Endothelial cell of umbilical vein (primary cell): ENCODE data around the gene ADIPOR1. TPM values are rescaled to one million over a fixed set of nuclear protein-coding genes. Genes with fewer than 3 reads are reported as not detected.

Experiments used
- BruUV-seq: library from RNA; stranded (reverse); fragments of 400-500 nt; replicated peaks from 2 replicates; lab custom pipeline; 2021; lab: Mats Ljungman, UMichigan
- CTCF ChIA-PET: fragments of 300-600, 350-600 bp; sonication (Branson Sonifier 250); formaldehyde crosslinking; loops from one replicate; lab custom pipeline; 2021; ENCODE audit warnings: antibody characterized with exemption, inconsistent platforms; lab: Charles Lee
- POLR2A ChIA-PET: fragments of 300-600, 350-600 bp; sonication (Branson Sonifier 250); formaldehyde crosslinking; loops from one replicate; lab custom pipeline; 2021; ENCODE audit warnings: antibody characterized with exemption, inconsistent platforms; lab: Charles Lee
- DNase-seq: peaks from one replicate; pipeline ENCODE4 v3.0.0-alpha.2; 2011; ENCODE audit warnings: low read depth, low spot score
- FAIRE-seq: peaks from 2 replicates; lab custom pipeline; 2011; peaks lifted over from hg19 to GRCh38; lab: Jason Lieb, UNC
- H2AFZ ChIP-seq: 2 replicates; pipeline ENCODE4 v1.6.0; 2012; ENCODE audit warnings: low read depth, low read length, control low read depth, inconsistent platforms
- H3K27ac ChIP-seq: 2 replicates; pipeline ENCODE4 v1.5.1; 2011; ENCODE audit warnings: low read depth, mild to moderate bottlenecking, control low read depth, low read length, moderate library complexity; ENCODE audit not compliant: insufficient read depth
- H3K27me3 ChIP-seq, 2 experiments: 2 replicates each; pipeline versions ENCODE4 v1.6.0 to v1.6.1; 2011; ENCODE audit warnings: low read length in 2 of 2, mixed read lengths in 1 of 2; ENCODE audit not compliant: control insufficient read depth in 2 of 2, insufficient read depth in 2 of 2
- H3K36me3 ChIP-seq, 2 experiments: 2 replicates in 1 of 2; 3 replicates in 1 of 2; pipeline ENCODE4 v1.5.1; 2011; ENCODE audit warnings: low read length in 2 of 2, mild to moderate bottlenecking in 1 of 2, moderate library complexity in 1 of 2; ENCODE audit not compliant: control insufficient read depth in 2 of 2, insufficient read depth in 2 of 2; ENCODE audit errors: extremely low read depth in 1 of 2
- H3K4me1 ChIP-seq: 3 replicates; pipeline ENCODE4 v1.5.1; 2011; ENCODE audit warnings: mild to moderate bottlenecking, low read length; ENCODE audit not compliant: control insufficient read depth, insufficient read depth; ENCODE audit errors: extremely low read depth
- H3K4me2 ChIP-seq: 2 replicates; pipeline ENCODE4 v1.6.1; 2011; ENCODE audit warnings: low read length, control low read depth, mixed read lengths; ENCODE audit not compliant: insufficient read depth
- H3K4me3 ChIP-seq, 3 experiments: fragments of 200-600 bp in 1 of 3; sonication (generic), shearing (Covaris generic) in 1 of 3; replicated peaks in 1 of 3; 2 replicates each; pipeline ENCODE4 v1.5.1; 2011 to 2016; ENCODE audit warnings: control low read depth in 3 of 3, low read length in 3 of 3, mild to moderate bottlenecking in 2 of 3, inconsistent platforms in 1 of 3, low read depth in 1 of 3, moderate library complexity in 1 of 3; ENCODE audit not compliant: insufficient read depth in 1 of 3
- H3K79me2 ChIP-seq: 2 replicates; pipeline ENCODE4 v1.6.0; 2012; ENCODE audit warnings: low read length, inconsistent platforms; ENCODE audit not compliant: control insufficient read depth, insufficient read depth
- H3K9ac ChIP-seq: replicated peaks from 2 replicates; pipeline ENCODE3; 2011; ENCODE audit warnings: low read length, control low read depth; ENCODE audit not compliant: insufficient read depth; ENCODE audit errors: extremely low read depth
- H3K9me1 ChIP-seq: replicated peaks from 3 replicates; pipeline ENCODE4 v1.6.0; 2011; ENCODE audit warnings: mild to moderate bottlenecking, low read length; ENCODE audit not compliant: control insufficient read depth, insufficient read depth; ENCODE audit errors: extremely low read depth
- H3K9me3 ChIP-seq: replicated peaks from 2 replicates; pipeline ENCODE4 v1.5.1; 2012; ENCODE audit warnings: low read length, inconsistent platforms; ENCODE audit not compliant: control insufficient read depth, insufficient read depth
- H4K20me1 ChIP-seq: replicated peaks from 2 replicates; pipeline ENCODE3; 2011; ENCODE audit warnings: mild to moderate bottlenecking, low read length; ENCODE audit not compliant: control insufficient read depth, insufficient read depth; ENCODE audit errors: extremely low read depth
- EZH2 ChIP-seq: IDR thresholded peaks from 2 replicates; pipeline ENCODE4 v1.6.1; 2012; ENCODE audit warnings: borderline replicate concordance, low read depth, mild to moderate bottlenecking, moderate library complexity, low read length, inconsistent platforms; ENCODE audit not compliant: severe bottlenecking
- FOS ChIP-seq: IDR thresholded peaks from 2 replicates; pipeline ENCODE4 v1.6.1; 2011; ENCODE audit warnings: mild to moderate bottlenecking, low read length, moderate library complexity, borderline replicate concordance; ENCODE audit not compliant: insufficient read depth
- GATA2 ChIP-seq: IDR thresholded peaks from 2 replicates; pipeline ENCODE4 v1.7.0; 2011; ENCODE audit warnings: low read depth, mild to moderate bottlenecking, moderate library complexity, mixed read lengths, low read length; ENCODE audit not compliant: insufficient read length, insufficient read depth
- JUN ChIP-seq: IDR thresholded peaks from 2 replicates; pipeline ENCODE4 v1.6.1; 2011; ENCODE audit warnings: borderline replicate concordance, low read depth; ENCODE audit not compliant: insufficient read length, insufficient read depth
- MYC ChIP-seq: IDR thresholded peaks from one replicate; pipeline ENCODE4 v1.6.1; 2011; ENCODE audit warnings: mild to moderate bottlenecking, low read depth, low read length
- POLR2A ChIP-seq: IDR thresholded peaks from 2 replicates; pipeline ENCODE4 v1.6.1; 2012; ENCODE audit warnings: low read depth, mild to moderate bottlenecking, control low read depth, low read length
- POLR2AphosphoS5 ChIP-seq: IDR thresholded peaks from 2 replicates; pipeline ENCODE4 v1.6.1; 2012; ENCODE audit warnings: low read depth, mild to moderate bottlenecking, control low read depth, low read length, moderate library complexity; ENCODE audit not compliant: insufficient read depth
- dilution Hi-C: fragments of 300-500 bp; cut with MboI; formaldehyde crosslinking; loops from one replicate; pipeline ENCODE4 v1.15.0; 2019; ENCODE audit warnings: low sequenced_read_pairs; ENCODE audit not compliant: extremely low pct_ligation_motif_present
- intact Hi-C: fragments of 100-400 bp; cut with micrococcal nuclease; formaldehyde crosslinking; loops from one replicate; pipeline ENCODE4 v1.10.0; 2022
- polyA plus RNA-seq, 4 experiments: library from polyadenylated mRNA; depleted of rRNA in 3 of 4; stranded (reverse) in 3 of 4; unstranded in 1 of 4; fragments of >200 nt; gene quantifications; 2 replicates each; pipeline versions ENCODE4 v1.2.1 to v1.2.3, GENCODE V29; 2011 to 2012; ENCODE audit warnings: missing spikeins in 1 of 4
- total RNA-seq: library from RNA; stranded (reverse); gene quantifications from 2 replicates; pipeline ENCODE4 v1.2.3, GENCODE V29; 2021
- TF ChIP-seq, protein P1 (sequence below): IDR thresholded peaks from 2 replicates; pipeline ENCODE4 v1.6.1; 2011; ENCODE audit not compliant: insufficient read depth, insufficient read length
- TF ChIP-seq, protein P2 (sequence below), 2 donors: IDR thresholded peaks; 1 replicate in 1 of 2; 2 replicates in 1 of 2; pipeline ENCODE4 v1.5.1; 2011; ENCODE audit warnings: low read length in 2 of 2, mild to moderate bottlenecking in 2 of 2, moderate library complexity in 2 of 2, control low read depth in 1 of 2, inconsistent platforms in 1 of 2, low read depth in 1 of 2; ENCODE audit not compliant: insufficient read depth in 1 of 2; ENCODE audit errors: extremely low read depth in 1 of 2

The ADIPOR1 gene
- total and polyA plus RNA-seq, 2 donors (not counting 3 experiments of a cell fraction or from before 2014, with no cell fraction given) = 67.2 to 135 TPM

DNA sequence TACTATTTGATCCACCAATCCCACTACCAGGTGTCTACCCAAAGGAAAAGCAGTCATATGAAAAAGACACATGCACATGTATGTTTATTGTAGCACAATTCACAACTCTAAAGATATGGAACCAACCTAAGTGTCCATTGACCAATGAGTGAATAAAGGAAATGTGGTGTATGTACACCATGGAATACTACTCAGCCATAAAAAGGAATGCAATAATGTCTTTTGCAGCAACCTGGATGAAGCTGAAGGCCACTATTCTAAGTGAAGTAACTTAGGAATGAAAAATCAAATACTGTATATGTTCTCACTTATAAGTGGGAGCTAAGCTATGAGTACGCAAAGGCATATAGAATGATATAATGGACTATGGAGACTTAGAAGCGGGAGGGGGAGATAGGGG is 12.6 kb downstream of the ADIPOR1 start:
- intact Hi-C loops (no loop called here), dilution Hi-C loops (no loop called here)
- Histone ChIP-seq H3K36me3 (peaks cover 15 to 45% of the 10 kb centered on the region in 2 experiments), H3K27ac (no peak overlapping the region), H3K4me3 (no peak overlapping the region), H3K4me1 (no peaks in the 10 kb centered on the region), H3K27me3 (no peaks in the 10 kb centered on the region), H3K79me2 (no peaks in the 10 kb centered on the region), H2AFZ (no peak overlapping the region), H3K4me2 (no peak overlapping the region), H3K9ac (no peak overlapping the region), H3K9me3 (no peaks in the 10 kb centered on the region), H4K20me1 (no peaks in the 10 kb centered on the region), H3K9me1 (no peaks in the 10 kb centered on the region)
- ChIA-PET CTCF (no interaction called here), POLR2A (no interaction called here)
- no TSS peak for BruUV-seq
- FAIRE-seq (no peak), DNase-seq (no peak)
- TF ChIP-seq MYC (no peak), EZH2 (no peak), GATA2 (no peak), JUN (no peak), POLR2A (no peak), POLR2AphosphoS5 (no peak), FOS (no peak)
- TF ChIP-seq, protein P1, sequence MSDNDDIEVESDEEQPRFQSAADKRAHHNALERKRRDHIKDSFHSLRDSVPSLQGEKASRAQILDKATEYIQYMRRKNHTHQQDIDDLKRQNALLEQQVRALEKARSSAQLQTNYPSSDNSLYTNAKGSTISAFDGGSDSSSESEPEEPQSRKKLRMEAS = no peak
- TF ChIP-seq, protein P2, sequence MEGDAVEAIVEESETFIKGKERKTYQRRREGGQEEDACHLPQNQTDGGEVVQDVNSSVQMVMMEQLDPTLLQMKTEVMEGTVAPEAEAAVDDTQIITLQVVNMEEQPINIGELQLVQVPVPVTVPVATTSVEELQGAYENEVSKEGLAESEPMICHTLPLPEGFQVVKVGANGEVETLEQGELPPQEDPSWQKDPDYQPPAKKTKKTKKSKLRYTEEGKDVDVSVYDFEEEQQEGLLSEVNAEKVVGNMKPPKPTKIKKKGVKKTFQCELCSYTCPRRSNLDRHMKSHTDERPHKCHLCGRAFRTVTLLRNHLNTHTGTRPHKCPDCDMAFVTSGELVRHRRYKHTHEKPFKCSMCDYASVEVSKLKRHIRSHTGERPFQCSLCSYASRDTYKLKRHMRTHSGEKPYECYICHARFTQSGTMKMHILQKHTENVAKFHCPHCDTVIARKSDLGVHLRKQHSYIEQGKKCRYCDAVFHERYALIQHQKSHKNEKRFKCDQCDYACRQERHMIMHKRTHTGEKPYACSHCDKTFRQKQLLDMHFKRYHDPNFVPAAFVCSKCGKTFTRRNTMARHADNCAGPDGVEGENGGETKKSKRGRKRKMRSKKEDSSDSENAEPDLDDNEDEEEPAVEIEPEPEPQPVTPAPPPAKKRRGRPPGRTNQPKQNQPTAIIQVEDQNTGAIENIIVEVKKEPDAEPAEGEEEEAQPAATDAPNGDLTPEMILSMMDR (IDR thresholded peaks at IDR 0.05; ENCODE audit: extremely low read depth in 1 of 2, insufficient read depth in 1 of 2, low read depth in 1 of 2, low read length in 2 of 2) = no peak
